ENCODE results near the gene CROCC2. TPM values are rescaled to one million over a fixed set of nuclear protein-coding genes. Genes with fewer than 3 reads are reported as not detected.

CROCC2 gene
- total and polyA plus RNA-seq, 7 donors = 0.01 TPM; not detected in 6

- Histone ChIP-seq H3K4me1 (no peaks in the 10 kb centered on the region), H3K27me3 (ENCODE audit: insufficient read depth in 3 of 3, low read length in 2 of 3) (peaks cover 0 to 49% (median 7%) of the 10 kb centered on the region in 3 donors), H3K4me3 (no peak overlapping the region), H3K9me3 (peaks cover 9% of the 10 kb centered on the region), H3K27ac (no peak overlapping the region), H3K36me3 (ENCODE audit: insufficient read depth in 1 of 2, low read depth in 1 of 2) (no peaks in the 10 kb centered on the region)
- 19 to 57% (median 43%) methylated on average over 17 to 23 of the region's 23 CpGs for WGBS, 3 donors
- no peak for TF ChIP-seq CTCF (IDR thresholded peaks at IDR 0.05)
- ATAC-seq (peak in 2 of 4 donors; percentile 41 to 52), DNase-seq (peak in 1 of 2 donors; percentile 73)
- intact Hi-C loops (cut with DNase I) = no loop called here
These were observed 28.0 kb downstream of the CROCC2 start for GRCh38 chr2:240933966-240934700.

- peaks cover 0 to 49% (median 7%) of the 10 kb centered on the region in 3 donors for H3K27me3 ChIP-seq (ENCODE audit: insufficient read depth in 3 of 3, low read length in 2 of 3)
- H3K9me3 ChIP-seq = peaks cover 9% of the 10 kb centered on the region
- no peak overlapping the region for H3K4me3 ChIP-seq
- no peaks in the 10 kb centered on the region for H3K36me3 ChIP-seq (ENCODE audit: insufficient read depth in 1 of 2, low read depth in 1 of 2)
- no peak for ATAC-seq
- no peak for TF ChIP-seq CTCF (IDR thresholded peaks at IDR 0.05)
- H3K4me1 ChIP-seq = no peaks in the 10 kb centered on the region
- intact Hi-C loops (cut with DNase I) = no loop called here
- no peak overlapping the region for H3K27ac ChIP-seq
- 54 to 67% (median 64%) methylated on average over 11 to 12 of the region's 12 CpGs for WGBS, 3 donors
- DNase-seq = peak in 1 of 2 donors; percentile 41
These were observed 28.6 kb downstream of the CROCC2 start for GRCh38 chr2:240934701-240935102.

- intact Hi-C loops (cut with DNase I) = no loop called here
- Histone ChIP-seq H3K9me3 (peaks cover 9% of the 10 kb centered on the region), H3K4me3 (no peak overlapping the region), H3K36me3 (ENCODE audit: insufficient read depth in 1 of 2, low read depth in 1 of 2) (no peaks in the 10 kb centered on the region), H3K27ac (no peak overlapping the region), H3K27me3 (ENCODE audit: insufficient read depth in 3 of 3, low read length in 2 of 3) (peaks cover 0 to 49% (median 7%) of the 10 kb centered on the region in 3 donors), H3K4me1 (no peaks in the 10 kb centered on the region)
- TF ChIP-seq CTCF (IDR thresholded peaks at IDR 0.05) = no peak
- DNase-seq (peak in 1 of 2 donors; percentile 50), ATAC-seq (no peak)
- 40 to 56% (median 42%) methylated on average over 22 to 25 of the region's 25 CpGs for WGBS, 3 donors
These were observed 29.2 kb downstream of the CROCC2 start for GRCh38 chr2:240935103-240935876.

- H3K9me3 ChIP-seq = peaks cover 9% of the 10 kb centered on the region
- H3K27me3 ChIP-seq (ENCODE audit: insufficient read depth in 3 of 3, low read length in 2 of 3) = peaks cover 0 to 44% (median 7%) of the 10 kb centered on the region in 3 donors
- no peak for ATAC-seq
- no peaks in the 10 kb centered on the region for H3K4me1 ChIP-seq
- intact Hi-C loops (cut with DNase I) = no loop called here
- no peak overlapping the region for H3K27ac ChIP-seq
- 87 to 88% (median 88%) methylated on average over 9 of the region's 9 CpGs for WGBS, 3 donors
- no peak for TF ChIP-seq CTCF (IDR thresholded peaks at IDR 0.05)
- no peak for DNase-seq
- H3K4me3 ChIP-seq = no peak overlapping the region
- H3K36me3 ChIP-seq (ENCODE audit: insufficient read depth in 1 of 2, low read depth in 1 of 2) = no peaks in the 10 kb centered on the region
These were observed 30.0 kb downstream of the CROCC2 start for GRCh38 chr2:240936106-240936505.

Measured in psoas muscle (tissue), 8 donors.